Measurements from ENCODE around the gene KCNIP4.

The KCNIP4 gene

DNA sequence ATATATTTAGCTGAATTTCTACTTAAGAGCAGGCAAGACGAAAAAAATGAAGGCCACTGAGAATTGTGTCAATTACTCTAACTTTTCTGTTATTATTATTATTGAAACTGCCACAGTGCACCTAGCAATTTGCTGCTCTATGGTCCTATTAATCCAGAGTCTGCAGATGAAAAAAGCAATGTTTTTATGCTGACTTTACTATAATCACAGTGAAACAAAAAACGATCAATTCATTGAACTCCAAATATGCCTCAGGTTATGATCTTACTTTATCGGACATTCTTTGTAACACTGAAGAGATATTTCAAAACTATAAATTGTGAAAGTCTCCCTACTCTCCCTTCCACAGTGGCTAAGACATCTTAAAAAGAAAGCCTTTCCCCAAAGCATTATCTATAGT, 474.4 kb downstream of the KCNIP4 start:
- H3K4me3 ChIP-seq: no peak overlapping the region

DNA sequence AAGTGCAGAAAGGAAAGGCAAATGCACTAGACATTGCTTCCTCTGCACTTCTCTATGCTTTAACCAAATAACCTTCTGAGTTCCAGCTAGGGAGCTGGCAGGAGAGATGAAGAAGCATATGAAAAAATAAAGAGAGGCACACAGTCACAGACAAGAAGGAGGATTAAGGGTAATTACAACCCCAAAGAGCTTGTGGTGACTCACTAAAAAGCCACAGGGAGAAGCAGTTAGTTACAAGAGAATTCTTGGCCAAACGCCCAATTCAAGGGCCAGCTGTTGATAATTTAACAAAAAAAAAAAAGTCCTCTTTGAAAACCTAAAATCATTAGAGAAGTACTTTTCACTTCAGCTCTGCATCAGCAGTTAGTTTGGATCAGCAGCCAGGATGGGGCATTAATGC, 478.0 kb downstream of the KCNIP4 start:
- TF ChIP-seq, protein P1, sequence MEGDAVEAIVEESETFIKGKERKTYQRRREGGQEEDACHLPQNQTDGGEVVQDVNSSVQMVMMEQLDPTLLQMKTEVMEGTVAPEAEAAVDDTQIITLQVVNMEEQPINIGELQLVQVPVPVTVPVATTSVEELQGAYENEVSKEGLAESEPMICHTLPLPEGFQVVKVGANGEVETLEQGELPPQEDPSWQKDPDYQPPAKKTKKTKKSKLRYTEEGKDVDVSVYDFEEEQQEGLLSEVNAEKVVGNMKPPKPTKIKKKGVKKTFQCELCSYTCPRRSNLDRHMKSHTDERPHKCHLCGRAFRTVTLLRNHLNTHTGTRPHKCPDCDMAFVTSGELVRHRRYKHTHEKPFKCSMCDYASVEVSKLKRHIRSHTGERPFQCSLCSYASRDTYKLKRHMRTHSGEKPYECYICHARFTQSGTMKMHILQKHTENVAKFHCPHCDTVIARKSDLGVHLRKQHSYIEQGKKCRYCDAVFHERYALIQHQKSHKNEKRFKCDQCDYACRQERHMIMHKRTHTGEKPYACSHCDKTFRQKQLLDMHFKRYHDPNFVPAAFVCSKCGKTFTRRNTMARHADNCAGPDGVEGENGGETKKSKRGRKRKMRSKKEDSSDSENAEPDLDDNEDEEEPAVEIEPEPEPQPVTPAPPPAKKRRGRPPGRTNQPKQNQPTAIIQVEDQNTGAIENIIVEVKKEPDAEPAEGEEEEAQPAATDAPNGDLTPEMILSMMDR (IDR thresholded peaks at IDR 0.05): no peak
- Histone ChIP-seq H3K27ac (no peak overlapping the region), H3K4me3 (no peak overlapping the region)
- no peak for DNase-seq (ENCODE audit: low spot score)

More for the DNA sequence above, 474.4 kb downstream of the KCNIP4 start:
- DNase-seq (ENCODE audit: low spot score): no peak
- no peak overlapping the region for H3K27ac ChIP-seq
- TF ChIP-seq, protein P1 (IDR thresholded peaks at IDR 0.05): no peak

DNA sequence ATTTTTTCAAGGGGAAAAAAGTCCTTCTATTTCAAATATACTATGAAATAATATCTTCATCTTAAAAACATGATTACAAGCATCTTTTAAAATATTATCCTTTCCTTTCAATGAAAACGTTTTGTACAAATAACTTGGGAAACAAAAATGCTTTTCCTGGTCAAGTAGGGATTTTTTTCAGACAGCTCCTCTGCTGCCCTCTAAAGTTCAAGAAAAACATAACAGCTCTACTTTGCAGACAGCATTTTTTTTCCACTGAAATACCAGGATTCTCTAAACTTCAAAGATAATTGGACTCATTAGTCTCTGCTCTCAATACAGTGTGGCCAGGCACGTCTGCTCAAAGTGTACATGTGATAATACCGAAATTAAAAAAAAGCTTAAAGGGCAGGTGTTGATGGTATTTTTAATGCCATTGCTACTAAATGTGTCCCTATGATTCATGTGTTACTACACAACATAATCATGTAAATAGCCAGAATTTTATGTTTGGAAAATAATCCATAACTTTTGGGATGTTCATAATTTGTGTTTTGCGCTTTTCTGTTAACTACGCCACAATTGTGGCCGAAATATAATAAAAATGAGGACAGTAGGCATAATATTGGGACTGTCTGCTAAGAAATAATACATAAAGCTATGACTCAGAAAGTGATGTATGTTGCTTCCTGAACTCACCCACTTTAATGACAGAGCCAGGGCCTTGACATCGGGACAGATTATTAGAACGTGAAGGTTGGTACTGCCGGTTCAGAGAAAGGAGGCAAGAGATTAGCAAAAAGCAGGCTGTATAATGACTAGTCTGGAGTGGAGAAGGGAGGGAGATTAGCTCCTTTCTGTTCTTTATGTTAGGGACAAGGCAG, 478.9 kb downstream of the KCNIP4 start:
- Histone ChIP-seq H3K27ac (no peak overlapping the region), H3K4me3 (no peak overlapping the region)
- TF ChIP-seq, protein P1 (IDR thresholded peaks at IDR 0.05): no peak
- DNase-seq (ENCODE audit: low spot score): no peak

DNA sequence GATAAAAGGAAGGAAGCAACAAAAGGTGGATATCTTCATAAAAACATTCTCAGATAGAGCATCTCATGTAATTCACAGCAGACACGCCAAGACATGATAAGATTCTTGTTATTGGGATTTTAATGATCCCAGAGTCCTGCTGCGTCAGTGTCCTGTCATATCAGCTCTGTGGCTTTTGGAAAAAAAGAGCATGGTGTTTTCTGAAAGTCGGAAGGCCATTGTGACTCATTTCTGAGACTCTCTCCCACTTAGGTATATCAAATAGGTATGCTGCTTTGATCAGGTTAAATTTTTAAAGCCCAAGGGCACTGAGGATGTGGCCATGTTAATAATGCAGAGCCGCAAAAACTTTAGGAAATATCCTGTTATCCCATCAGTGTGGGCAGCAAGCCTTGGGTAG, 481.0 kb downstream of the KCNIP4 start:
- no peak overlapping the region for H3K27ac ChIP-seq
- DNase-seq (ENCODE audit: low spot score): no peak

DNA sequence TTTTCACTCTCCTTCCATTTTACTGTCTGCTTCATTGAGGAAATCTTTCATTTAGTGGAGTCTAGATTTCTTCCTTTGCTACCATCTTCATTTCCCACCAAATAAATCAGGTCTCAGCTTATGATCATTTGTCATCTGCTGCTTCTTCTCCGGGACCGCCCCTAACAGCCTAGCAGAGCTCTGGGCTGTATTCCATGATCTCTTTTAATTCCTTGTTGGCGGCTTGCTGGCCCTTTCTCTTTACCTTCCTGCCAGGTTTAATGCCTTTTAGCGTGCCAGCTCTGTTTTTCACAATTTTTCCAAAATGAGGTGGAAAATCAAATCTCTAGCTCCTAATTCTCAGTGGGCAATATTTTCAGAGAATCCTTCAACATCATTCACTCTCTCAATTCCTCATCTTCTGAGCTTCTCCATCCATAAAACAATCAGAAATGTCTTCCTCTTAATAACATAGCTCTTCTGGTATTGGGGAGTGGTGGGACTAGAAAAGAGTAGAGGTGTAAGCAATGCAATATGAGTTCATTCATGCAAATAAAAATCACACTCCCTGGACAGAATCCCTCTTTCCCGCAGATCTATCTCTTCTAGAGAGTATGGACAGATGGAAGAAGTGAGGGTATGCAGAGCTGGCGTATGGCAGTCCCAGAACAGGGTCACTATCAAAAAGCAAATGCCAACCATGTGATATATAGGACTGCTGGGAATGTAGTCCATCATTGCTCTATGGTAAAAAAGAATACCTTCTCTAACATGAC, 491.3 kb downstream of the KCNIP4 start:
- H3K4me3 ChIP-seq: no peak overlapping the region
- no peak overlapping the region for H3K27ac ChIP-seq
- TF ChIP-seq, protein P1 (IDR thresholded peaks at IDR 0.05): no peak
- no peak for DNase-seq (ENCODE audit: low spot score)

More for the DNA sequence above, 481.0 kb downstream of the KCNIP4 start:
- TF ChIP-seq, protein P1 (IDR thresholded peaks at IDR 0.05): no peak
- no peak overlapping the region for H3K4me3 ChIP-seq

DNA sequence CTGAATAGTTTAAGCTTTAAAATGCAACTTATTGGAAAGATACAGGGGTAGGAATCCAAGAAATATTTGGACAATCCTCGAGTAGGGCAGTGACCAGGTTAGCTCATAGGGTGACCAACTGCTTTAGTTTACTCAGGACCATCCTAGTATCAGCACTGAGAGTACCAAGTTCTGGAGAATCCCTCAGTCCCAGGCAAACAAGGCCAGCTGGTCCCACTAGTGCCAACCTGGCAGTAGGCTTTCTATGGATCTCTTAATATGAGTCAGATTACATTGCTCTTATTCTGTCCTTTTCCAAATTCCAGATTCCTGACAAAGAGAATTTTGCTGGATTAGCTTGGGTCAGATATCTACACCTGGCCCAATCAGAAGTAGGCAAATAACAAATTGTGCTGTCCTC, 493.7 kb downstream of the KCNIP4 start:
- H3K27ac ChIP-seq: no peak overlapping the region
- no peak for DNase-seq (ENCODE audit: low spot score)
- TF ChIP-seq, protein P1 (IDR thresholded peaks at IDR 0.05): no peak
- no peak overlapping the region for H3K4me3 ChIP-seq

Data from coronary artery (tissue), 2 donors.